ENCODE measurements around the gene MYO1H. TPM values are rescaled to one million over a fixed set of nuclear protein-coding genes. Genes with fewer than 3 reads are reported as not detected.

Gene MYO1H
- total RNA-seq, 1 experiment from 2014 or later, result 0.26 TPM

DNA sequence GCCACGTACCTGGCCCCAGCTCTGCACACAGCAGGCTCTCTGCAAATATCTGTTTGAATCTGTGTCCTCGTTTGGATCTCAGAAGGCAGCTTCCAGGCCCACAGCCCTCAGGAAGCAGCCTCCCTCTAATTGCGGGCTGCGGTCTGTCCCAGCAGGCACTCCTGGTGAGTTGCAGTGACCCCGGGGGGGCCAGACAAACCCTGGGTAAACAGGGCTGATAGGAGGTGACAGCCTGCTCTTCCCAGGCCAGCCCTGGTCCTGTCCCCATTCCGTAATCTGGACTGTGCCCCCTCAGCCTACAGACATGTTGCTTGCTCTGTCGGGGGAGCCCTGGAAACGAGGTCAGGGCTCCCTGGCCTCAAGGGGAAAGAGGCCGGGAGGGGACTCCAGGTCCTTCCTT, 40.6 kb upstream of the MYO1H start:
- H3K9me3 Mint-ChIP-seq, result no peaks in the 10 kb centered on the region
- Histone ChIP-seq H3K18ac (ENCODE audit: insufficient read length, low read depth, low read length) (no peak overlapping the region), H3K79me1 (ENCODE audit: insufficient read depth, low read depth, low read length, poor library complexity, severe bottlenecking) (no peaks in the 10 kb centered on the region), H3K27me3 (ENCODE audit: insufficient read depth, low read length) (peaks cover 32% of the 10 kb centered on the region), H3K4me2 (ENCODE audit: insufficient read depth, insufficient read length, low read length) (no peak overlapping the region), H3K27ac (ENCODE audit: insufficient read length, low read depth, low read length) (no peak overlapping the region), H2BK15ac (ENCODE audit: low read depth, low read length) (no peak overlapping the region), H3K56ac (ENCODE audit: insufficient read length, low read depth, low read length) (no peak overlapping the region), H3K79me2 (ENCODE audit: insufficient read depth, low read length) (no peaks in the 10 kb centered on the region), H3T11ph (ENCODE audit: low read length) (no peak overlapping the region), H2AK5ac (ENCODE audit: insufficient read length, low read length) (no peak overlapping the region), H3K23ac (ENCODE audit: insufficient read length, low read depth, low read length) (no peak overlapping the region), H2BK12ac (ENCODE audit: insufficient read length, low read depth, low read length) (no peak overlapping the region), H4K20me1 (ENCODE audit: control insufficient read depth, insufficient read depth, insufficient read length) (no peaks in the 10 kb centered on the region), H3K9ac (ENCODE audit: extremely low read depth, insufficient read length, low read length) (no peak overlapping the region), H4K8ac (replicated peaks; ENCODE audit: insufficient read length, low read depth, low read length) (no peak overlapping the region), H2BK20ac (ENCODE audit: low read depth, low read length, poor library complexity, severe bottlenecking) (no peak overlapping the region), H4K91ac (ENCODE audit: insufficient read length, low read depth, low read length) (no peak overlapping the region), H3K4me1 (ENCODE audit: insufficient read depth, low read length) (no peaks in the 10 kb centered on the region), H3K23me2 (ENCODE audit: insufficient read length, low read depth, low read length, poor library complexity, severe bottlenecking) (peaks cover 13% of the 10 kb centered on the region), H2BK5ac (ENCODE audit: insufficient read length, low read length) (no peak overlapping the region), H3K9me3 (ENCODE audit: control insufficient read depth, low read depth, low read length) (no peaks in the 10 kb centered on the region), H3K14ac (ENCODE audit: insufficient read depth, low read length) (no peak overlapping the region), H4K5ac (ENCODE audit: insufficient read length, low read depth, low read length) (no peak overlapping the region), H2BK120ac (ENCODE audit: low read depth, low read length, poor library complexity, severe bottlenecking) (no peak overlapping the region), H3K4ac (ENCODE audit: low read depth, low read length) (no peak overlapping the region), H2AFZ (ENCODE audit: low read length) (no peak overlapping the region)
- H3K27me3 Mint-ChIP-seq (ENCODE audit: low read depth), result peaks cover 70% of the 10 kb centered on the region
- no peak overlapping the region for H3K27ac Mint-ChIP-seq
- H3K4me1 Mint-ChIP-seq, result peaks cover 12 to 16% of the 10 kb centered on the region in 2 experiments
- H3K4me3 Mint-ChIP-seq, result no peak overlapping the region
- no peaks in the 10 kb centered on the region; a peak in 1 of 7 replicates for H3K36me3 Mint-ChIP-seq (ENCODE audit: insufficient read depth in 1 of 3, low read depth in 3 of 3)
- WGBS (ENCODE audit: extremely low coverage, insufficient read length, low lambda C conversion rate), result no CpG with 5 or more reads among the region's 9 CpGs
- DNase-seq, result no peak
- TF ChIP-seq, protein P1, sequence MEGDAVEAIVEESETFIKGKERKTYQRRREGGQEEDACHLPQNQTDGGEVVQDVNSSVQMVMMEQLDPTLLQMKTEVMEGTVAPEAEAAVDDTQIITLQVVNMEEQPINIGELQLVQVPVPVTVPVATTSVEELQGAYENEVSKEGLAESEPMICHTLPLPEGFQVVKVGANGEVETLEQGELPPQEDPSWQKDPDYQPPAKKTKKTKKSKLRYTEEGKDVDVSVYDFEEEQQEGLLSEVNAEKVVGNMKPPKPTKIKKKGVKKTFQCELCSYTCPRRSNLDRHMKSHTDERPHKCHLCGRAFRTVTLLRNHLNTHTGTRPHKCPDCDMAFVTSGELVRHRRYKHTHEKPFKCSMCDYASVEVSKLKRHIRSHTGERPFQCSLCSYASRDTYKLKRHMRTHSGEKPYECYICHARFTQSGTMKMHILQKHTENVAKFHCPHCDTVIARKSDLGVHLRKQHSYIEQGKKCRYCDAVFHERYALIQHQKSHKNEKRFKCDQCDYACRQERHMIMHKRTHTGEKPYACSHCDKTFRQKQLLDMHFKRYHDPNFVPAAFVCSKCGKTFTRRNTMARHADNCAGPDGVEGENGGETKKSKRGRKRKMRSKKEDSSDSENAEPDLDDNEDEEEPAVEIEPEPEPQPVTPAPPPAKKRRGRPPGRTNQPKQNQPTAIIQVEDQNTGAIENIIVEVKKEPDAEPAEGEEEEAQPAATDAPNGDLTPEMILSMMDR (conservative IDR thresholded peaks at IDR 0.05), result no peak

All from H9 (cell line).